Transverse colon (tissue), 4 donors: ENCODE results near the gene C12orf50. TPM values are rescaled to one million over a fixed set of nuclear protein-coding genes. Genes with fewer than 3 reads are reported as not detected.

Source experiments
- DNase-seq: peaks from one replicate; pipeline ENCODE4 v3.0.0-alpha.2; 2019
- H3K27ac ChIP-seq, 4 donors: fragments of 200-600 bp; sonication (generic); 2 replicates each; pipeline ENCODE4 v1.5.1; 2016 to 2018; ENCODE audit warnings: inconsistent platforms in 4 of 4
- H3K27me3 ChIP-seq: fragments of 200-600 bp; sonication (generic); 2 replicates; pipeline ENCODE4 v1.5.1; 2017; ENCODE audit warnings: inconsistent platforms
- H3K36me3 ChIP-seq, 4 donors: fragments of 200-600 bp; sonication (generic); 2 replicates each; pipeline ENCODE4 v1.5.1; 2017 to 2019; ENCODE audit warnings: inconsistent platforms in 4 of 4
- H3K4me1 ChIP-seq, 4 donors: fragments of 200-600 bp; sonication (generic); 2 replicates each; pipeline ENCODE4 v1.5.1; 2017 to 2020; ENCODE audit warnings: inconsistent platforms in 4 of 4
- H3K4me3 ChIP-seq, 4 donors: fragments of 200-600 bp; sonication (generic); 1 replicate in 1 of 4; 2 replicates in 3 of 4; pipeline versions ENCODE4 v1.5.1 to v1.6.1; 2017 to 2019; ENCODE audit warnings: inconsistent platforms in 4 of 4
- H3K9me3 ChIP-seq, 2 donors: fragments of 200-600 bp; sonication (generic); 2 replicates each; pipeline ENCODE4 v1.5.1; 2017 to 2019; ENCODE audit warnings: inconsistent platforms in 2 of 2
- EP300 ChIP-seq: sonication (generic); formaldehyde crosslinking; IDR thresholded peaks from one replicate; pipeline ENCODE4 v1.6.1; 2017; ENCODE audit warnings: antibody characterized with exemption, low read depth
- POLR2A ChIP-seq: fragments of 450-650 bp; IDR thresholded peaks from one replicate; pipeline ENCODE4 v1.6.1; 2016; ENCODE audit warnings: antibody characterized with exemption, mild to moderate bottlenecking, moderate library complexity
- POLR2AphosphoS5 ChIP-seq, 3 donors: sonication (generic); formaldehyde crosslinking; IDR thresholded peaks; one replicate each; pipeline ENCODE4 v1.6.1; 2016; ENCODE audit warnings: antibody characterized with exemption in 3 of 3
- WGBS, 2 donors: methylation state at CpG; one replicate each; pipeline ENCODE4 v1.1.5; 2018; ENCODE audit warnings: low coverage in 1 of 2; 5-methylcytosine and 5-hydroxymethylcytosine counted together
- in situ Hi-C, 4 donors: fragments of 200-750 bp; cut with MboI; loops; one replicate each; pipeline versions ENCODE4 v1.15.0 to v1.15.1; 2017; ENCODE audit warnings: low sequenced_read_pairs in 3 of 4, low pct_ligation_motif_present in 1 of 4, low pct_unique_long_range_greater_than_20kb in 1 of 4
- intact Hi-C: fragments of 100-400 bp; cut with DNase I; formaldehyde crosslinking; loops from one replicate; pipeline ENCODE4 v1.15.1; 2023; ENCODE audit warnings: low total_unique reads
- small RNA-seq, 4 donors: library from RNA; depleted of rRNA; stranded (forward); fragments of <200 nt; gene quantifications; one replicate each; pipeline ENCODE3, GENCODE V24; 2016
- total RNA-seq, 4 donors: library from RNA; depleted of rRNA; stranded (reverse); fragments of >200 nt; gene quantifications; one replicate each; pipeline ENCODE4 v1.1.0, GENCODE V29; 2016
- TF ChIP-seq, protein P1 (sequence below), 5 experiments: fragments of 200-600 bp in 3 of 5; fragments of 450-650 bp in 2 of 5; sonication (generic) in 3 of 5; IDR thresholded peaks; 1 replicate in 2 of 5; 2 replicates in 3 of 5; pipeline ENCODE4 v1.5.1; 2016 to 2017; ENCODE audit warnings: antibody characterized with exemption in 5 of 5, inconsistent platforms in 3 of 5, mild to moderate bottlenecking in 2 of 5, moderate library complexity in 1 of 5

The C12orf50 gene
- total RNA-seq, 4 donors from 2014 or later = not detected

DNA sequence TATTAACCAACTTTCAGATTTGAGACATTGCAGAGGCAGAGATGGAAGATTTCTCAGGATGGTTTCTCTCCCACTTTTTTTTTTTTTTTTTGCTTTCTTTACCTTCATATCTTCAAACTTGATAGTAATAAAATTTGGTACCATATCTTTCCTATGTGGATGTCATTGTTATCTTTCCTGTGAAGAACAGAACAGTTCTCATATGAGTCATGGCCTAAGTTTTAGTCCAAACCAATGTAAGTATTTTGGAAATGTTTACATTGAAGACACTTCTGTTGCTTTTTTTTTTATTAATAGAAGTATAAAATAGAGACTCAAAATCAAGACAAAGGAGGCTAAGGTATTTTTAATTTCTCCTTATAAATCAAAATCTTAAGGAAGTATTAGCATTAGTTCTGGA is 95.2 kb downstream of the C12orf50 start:
- Histone ChIP-seq H3K27ac (no peak overlapping the region), H3K27me3 (no peaks in the 10 kb centered on the region), H3K4me1 (no peaks in the 10 kb centered on the region), H3K9me3 (no peaks in the 10 kb centered on the region), H3K36me3 (no peaks in the 10 kb centered on the region), H3K4me3 (no peak overlapping the region)
- TF ChIP-seq POLR2AphosphoS5 (IDR thresholded peaks at IDR 0.05) (no peak), POLR2A (no peak), EP300 (no peak)
- TF ChIP-seq, protein P1, sequence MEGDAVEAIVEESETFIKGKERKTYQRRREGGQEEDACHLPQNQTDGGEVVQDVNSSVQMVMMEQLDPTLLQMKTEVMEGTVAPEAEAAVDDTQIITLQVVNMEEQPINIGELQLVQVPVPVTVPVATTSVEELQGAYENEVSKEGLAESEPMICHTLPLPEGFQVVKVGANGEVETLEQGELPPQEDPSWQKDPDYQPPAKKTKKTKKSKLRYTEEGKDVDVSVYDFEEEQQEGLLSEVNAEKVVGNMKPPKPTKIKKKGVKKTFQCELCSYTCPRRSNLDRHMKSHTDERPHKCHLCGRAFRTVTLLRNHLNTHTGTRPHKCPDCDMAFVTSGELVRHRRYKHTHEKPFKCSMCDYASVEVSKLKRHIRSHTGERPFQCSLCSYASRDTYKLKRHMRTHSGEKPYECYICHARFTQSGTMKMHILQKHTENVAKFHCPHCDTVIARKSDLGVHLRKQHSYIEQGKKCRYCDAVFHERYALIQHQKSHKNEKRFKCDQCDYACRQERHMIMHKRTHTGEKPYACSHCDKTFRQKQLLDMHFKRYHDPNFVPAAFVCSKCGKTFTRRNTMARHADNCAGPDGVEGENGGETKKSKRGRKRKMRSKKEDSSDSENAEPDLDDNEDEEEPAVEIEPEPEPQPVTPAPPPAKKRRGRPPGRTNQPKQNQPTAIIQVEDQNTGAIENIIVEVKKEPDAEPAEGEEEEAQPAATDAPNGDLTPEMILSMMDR (IDR thresholded peaks at IDR 0.05) = no peak
- intact Hi-C loops = no loop called here
- no peak for DNase-seq
- in situ Hi-C loops = no loop called here

DNA sequence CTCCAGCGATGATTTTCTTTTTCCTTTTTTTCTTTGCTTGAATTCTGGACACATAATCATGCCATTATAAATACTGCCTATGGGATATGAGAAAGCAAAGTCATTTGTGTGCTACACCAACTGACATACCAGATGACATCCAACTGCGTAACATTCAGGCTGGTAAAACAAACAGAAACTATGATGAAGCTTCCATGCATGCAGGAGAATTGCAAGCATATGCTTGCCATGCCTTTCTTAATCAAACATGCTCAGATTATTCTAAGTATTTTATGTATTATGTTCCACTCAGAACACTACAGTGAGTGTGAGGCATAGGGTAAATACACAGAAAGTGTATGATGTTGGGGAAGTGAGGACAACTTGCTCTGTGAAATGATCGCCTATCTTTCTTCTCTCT is 97.4 kb downstream of the C12orf50 start:
- H3K9me3 ChIP-seq = no peaks in the 10 kb centered on the region
- TF ChIP-seq, protein P1 (IDR thresholded peaks at IDR 0.05) = no peak
- TF ChIP-seq EP300 (no peak), POLR2A (no peak), POLR2AphosphoS5 (IDR thresholded peaks at IDR 0.05) (no peak)
- no peaks in the 10 kb centered on the region for H3K4me1 ChIP-seq
- DNase-seq = no peak
- in situ Hi-C loops (no loop called here), intact Hi-C loops (no loop called here)
- H3K36me3 ChIP-seq = no peaks in the 10 kb centered on the region
- H3K4me3 ChIP-seq = no peak overlapping the region
- H3K27ac ChIP-seq = no peak overlapping the region
- H3K27me3 ChIP-seq = no peaks in the 10 kb centered on the region
- 75 to 82% methylated on average over 3 of the region's 3 CpGs for WGBS, 2 donors

DNA sequence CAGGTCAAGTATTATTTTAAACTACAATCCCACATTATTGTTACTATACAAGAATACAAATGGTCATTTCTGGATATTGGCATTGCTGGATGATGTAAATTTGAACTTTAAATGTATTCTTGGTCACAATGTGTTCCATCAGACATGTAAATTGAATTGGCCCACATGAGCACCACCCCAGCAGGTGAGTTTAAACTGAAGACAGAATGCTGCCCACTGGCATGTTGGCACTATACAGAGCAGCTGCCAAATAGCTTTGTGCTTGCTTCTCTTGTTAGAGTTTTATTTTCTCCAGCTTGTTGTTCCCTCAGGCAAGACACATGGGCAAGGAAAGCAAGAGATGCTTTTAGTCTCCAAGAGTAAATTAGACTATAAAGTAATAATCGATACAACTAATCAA is 98.6 kb downstream of the C12orf50 start:
- WGBS, 2 donors = 84 to 100% methylated on average over 1 of the region's 1 CpG
- in situ Hi-C loops = no loop called here

More for the DNA sequence above, 98.6 kb downstream of the C12orf50 start:
- Histone ChIP-seq H3K9me3 (no peaks in the 10 kb centered on the region), H3K27ac (no peak overlapping the region), H3K4me1 (no peaks in the 10 kb centered on the region), H3K4me3 (no peak overlapping the region), H3K36me3 (no peaks in the 10 kb centered on the region), H3K27me3 (no peaks in the 10 kb centered on the region)
- TF ChIP-seq POLR2AphosphoS5 (IDR thresholded peaks at IDR 0.05) = no peak
- TF ChIP-seq EP300 = no peak
- TF ChIP-seq POLR2A = no peak
- TF ChIP-seq, protein P1 (IDR thresholded peaks at IDR 0.05) = no peak
- no peak for DNase-seq
- intact Hi-C loops = no loop called here

Small RNA genes within 50 kb of the gene (small RNA-seq; reads per million reads assigned to genes)
- gene RNA5SP364 = 0 reads per million in 4 donors

Other genes starting within 250 kb of the C12orf50 start
- gene CEP290, start 112.7 kb upstream of the C12orf50 start, total RNA-seq = 10 to 100 TPM; 15.1 to 44.9 (median 18.8) TPM
- gene TMTC3, start 112.9 kb upstream of the C12orf50 start, total RNA-seq = 10 to 100 TPM in 2 of 4 donors, 1 to 10 TPM in 2; 2.2 to 15.9 (median 10.0) TPM